ENCODE data around the gene CLDN3. TPM values are rescaled to one million over a fixed set of nuclear protein-coding genes. Genes with fewer than 3 reads are reported as not detected.
"Not testable (repeated sequence)": the region's sequence is repeated elsewhere in the genome, so short reads cannot be mapped to it uniquely, and the experiment has no call there.

The CLDN3 gene
- total RNA-seq, 4 donors from 2014 or later, result 672 to 1,662 (median 1,512) TPM

GRCh38 chr7:73721377-73721817, 48.7 kb downstream of the CLDN3 start:
- H3K9me3 ChIP-seq, result no peaks in the 10 kb centered on the region
- H3K4me3 ChIP-seq, result no peak overlapping the region
- no peaks in the 10 kb centered on the region for H3K36me3 ChIP-seq
- H3K27me3 ChIP-seq, result peaks cover 9% of the 10 kb centered on the region
- H3K4me1 ChIP-seq, result peaks cover 11 to 48% (median 36%) of the 10 kb centered on the region in 4 donors
- peak; percentile 53 for DNase-seq
- in situ Hi-C loops (cut with MboI; ENCODE audit: low pct_ligation_motif_present in 1 of 4, low pct_unique_long_range_greater_than_20kb in 1 of 4, low sequenced_read_pairs in 3 of 4), result loop anchor here in 2 of 4 donors (5.0 to 10.0 kb wide), 3 partner anchors 57 to 117 kb away; partner anchors contain the start of gene VPS37D (in 1 of the 2)
- WGBS, 2 donors (ENCODE audit: low coverage in 1 of 2), result 26% methylated on average over 3 of the region's 3 CpGs; no CpG with 5 or more reads in 1 of the 2 donors
- peak overlapping the region in 1 of 4 donors; percentile 17 for H3K27ac ChIP-seq
- intact Hi-C loops (cut with DNase I; ENCODE audit: low total_unique reads), result no loop called here
- no peak for TF ChIP-seq POLR2AphosphoS5 (IDR thresholded peaks at IDR 0.05)
- TF ChIP-seq CTCF (IDR thresholded peaks at IDR 0.05), result no peak
- no peak for TF ChIP-seq EP300 (IDR thresholded peaks at IDR 0.05; ENCODE audit: low read depth)
- no peak for TF ChIP-seq POLR2A (IDR thresholded peaks at IDR 0.05)

DNA sequence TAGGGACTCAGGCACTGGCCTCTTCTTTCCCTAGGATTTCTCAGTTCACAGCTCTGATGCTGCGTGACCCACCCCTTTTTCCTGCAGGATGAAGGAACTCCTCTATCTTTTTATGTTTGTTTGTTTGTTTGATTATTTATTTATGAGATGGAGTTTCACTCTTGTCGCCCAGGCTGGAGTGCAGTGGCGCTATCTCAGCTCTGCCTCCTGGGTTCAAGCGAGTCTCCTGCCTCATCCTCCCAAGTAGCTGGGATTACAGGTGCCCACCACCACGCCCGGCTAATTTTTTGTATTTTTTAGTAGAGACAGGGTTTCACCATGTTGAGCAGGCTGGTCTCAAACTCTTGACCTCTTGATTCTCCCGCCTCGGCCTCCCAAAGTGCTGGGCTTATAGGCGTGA, 49.6 kb downstream of the CLDN3 start:
- 85 to 87% methylated on average over 9 of the region's 9 CpGs for WGBS, 2 donors (ENCODE audit: low coverage in 1 of 2)
- H3K9me3 ChIP-seq; H3K4me3 ChIP-seq; H3K27me3 ChIP-seq; intact Hi-C loops (cut with DNase I; ENCODE audit: low total_unique reads); H3K27ac ChIP-seq; DNase-seq; H3K36me3 ChIP-seq: not testable (repeated sequence)
- peaks cover 19 to 58% (median 45%) of the 10 kb centered on the region in 4 donors for H3K4me1 ChIP-seq
- in situ Hi-C loops (cut with MboI; ENCODE audit: low pct_ligation_motif_present in 1 of 4, low pct_unique_long_range_greater_than_20kb in 1 of 4, low sequenced_read_pairs in 3 of 4), result loop anchor here in 2 of 4 donors (5.0 to 10.0 kb wide), 3 partner anchors 56 to 116 kb away; partner anchors contain the start of gene VPS37D (in 1 of the 2)

GRCh38 chr7:73719806-73720169, 50.3 kb downstream of the CLDN3 start:
- H3K27ac ChIP-seq, result peak overlapping the region in 1 of 4 donors; percentile 21
- intact Hi-C loops (cut with DNase I; ENCODE audit: low total_unique reads), result no loop called here
- TF ChIP-seq POLR2A (IDR thresholded peaks at IDR 0.05), result no peak
- TF ChIP-seq POLR2AphosphoS5 (IDR thresholded peaks at IDR 0.05), result no peak
- no peak for TF ChIP-seq EP300 (IDR thresholded peaks at IDR 0.05; ENCODE audit: low read depth)
- no peak for TF ChIP-seq CTCF (IDR thresholded peaks at IDR 0.05)
- in situ Hi-C loops (cut with MboI; ENCODE audit: low pct_ligation_motif_present in 1 of 4, low pct_unique_long_range_greater_than_20kb in 1 of 4, low sequenced_read_pairs in 3 of 4), result loop anchor here in 3 of 4 donors (5.0 to 10.0 kb wide), 4 partner anchors 55 to 115 kb away; partner anchors contain the start of gene VPS37D (in 1 of the 3)
- no peak for DNase-seq
- H3K4me1 ChIP-seq, result peaks cover 21 to 61% (median 47%) of the 10 kb centered on the region in 4 donors
- H3K36me3 ChIP-seq, result no peaks in the 10 kb centered on the region
- 21% methylated on average over 9 of the region's 16 CpGs; no CpG with 5 or more reads in 1 of the 2 donors for WGBS, 2 donors (ENCODE audit: low coverage in 1 of 2)
- no peaks in the 10 kb centered on the region for H3K9me3 ChIP-seq
- H3K27me3 ChIP-seq, result peaks cover 9% of the 10 kb centered on the region
- peak overlapping the region; percentile 26 to 94 (median 90) for H3K4me3 ChIP-seq

Small RNAs within 50 kb of the gene (small RNA-seq; reads per million reads assigned to genes)
- gene RN7SL265P, result 0 reads per million in 4 donors

Other genes with a start within 250 kb of the CLDN3 start
- 10 to 100 TPM; 28.7 to 48.0 (median 33.7) TPM for gene BAZ1B, start 248.0 kb downstream of the CLDN3 start, total RNA-seq
- gene BCL7B, start 212.6 kb downstream of the CLDN3 start, total RNA-seq, result 10 to 100 TPM; 75.7 to 96.1 (median 86.0) TPM
- gene TBL2, start 191.7 kb downstream of the CLDN3 start, total RNA-seq, result 10 to 100 TPM; 31.9 to 56.3 (median 46.2) TPM
- gene MLXIPL, start 145.7 kb downstream of the CLDN3 start, total RNA-seq, result 100 to 1,000 TPM in 1 of 4 donors, 10 to 100 TPM in 3; 17.3 to 106 (median 28.4) TPM
- gene VPS37D, start 102.4 kb downstream of the CLDN3 start, total RNA-seq, result 1 to 10 TPM in 1 of 4 donors, under 1 TPM in 1, not detected in 2; 0.82 to 3.5 TPM
- 10 to 100 TPM in 1 of 4 donors, 1 to 10 TPM in 3; 1.9 to 26.7 (median 6.8) TPM for gene DNAJC30, start 86.8 kb downstream of the CLDN3 start, total RNA-seq
- 10 to 100 TPM; 12.0 to 55.9 (median 30.3) TPM for gene BUD23, start 86.7 kb downstream of the CLDN3 start, total RNA-seq
- gene STX1A, start 50.6 kb downstream of the CLDN3 start, total RNA-seq, result 1 to 10 TPM; 4.1 to 6.0 (median 5.0) TPM
- 100 to 1,000 TPM; 108 to 177 (median 117) TPM for gene ABHD11, start 31.5 kb downstream of the CLDN3 start, total RNA-seq
- 1,000 to 10,000 TPM in 1 of 4 donors, 100 to 1,000 TPM in 3; 555 to 1,122 (median 815) TPM for gene CLDN4, start 60.7 kb upstream of the CLDN3 start, total RNA-seq
- 10 to 100 TPM in 1 of 4 donors, 1 to 10 TPM in 3; 2.6 to 29.5 (median 5.1) TPM for gene METTL27, start 72.2 kb upstream of the CLDN3 start, total RNA-seq
- not detected for gene TMEM270, start 90.9 kb upstream of the CLDN3 start, total RNA-seq